SH-SY5Y (cell line): ENCODE measurements around the gene C1QTNF3.

ENCODE experiments used
- GATA2 ChIP-seq: IDR thresholded peaks from 2 replicates; pipeline ENCODE4 v1.6.1; 2011; ENCODE audit warnings: mild to moderate bottlenecking, low read depth, low read length
- GATA3 ChIP-seq: IDR thresholded peaks from 2 replicates; pipeline ENCODE4 v1.6.1; 2011; ENCODE audit warnings: low read depth, mild to moderate bottlenecking, low read length, moderate library complexity

- TF ChIP-seq GATA3 (no peak), GATA2 (no peak)
These were observed 8.3 kb downstream of the C1QTNF3 start for GRCh38 chr5:34034534-34035327.
